Activated T-cell treated with anti-CD3 and anti-CD28 coated beads for 48 hours (primary cell): Measurements from ENCODE around the gene STAT6.
A peak's percentile ranks its signal among the peaks of the same experiment; 100 is the strongest.

Experiments
- DNase-seq: peaks from one replicate; pipeline ENCODE4 v3.0.0-alpha.2; 2020; ENCODE audit warnings: low read depth

STAT6 gene

GRCh38 chr12:57111031-57111734, at the start of gene STAT6:
STAT6 (minus strand) TSS chr12:57111362; CDS start chr12:57108278, 3,084 bp downstream.
- DNase-seq: peak; percentile 71

DNA sequence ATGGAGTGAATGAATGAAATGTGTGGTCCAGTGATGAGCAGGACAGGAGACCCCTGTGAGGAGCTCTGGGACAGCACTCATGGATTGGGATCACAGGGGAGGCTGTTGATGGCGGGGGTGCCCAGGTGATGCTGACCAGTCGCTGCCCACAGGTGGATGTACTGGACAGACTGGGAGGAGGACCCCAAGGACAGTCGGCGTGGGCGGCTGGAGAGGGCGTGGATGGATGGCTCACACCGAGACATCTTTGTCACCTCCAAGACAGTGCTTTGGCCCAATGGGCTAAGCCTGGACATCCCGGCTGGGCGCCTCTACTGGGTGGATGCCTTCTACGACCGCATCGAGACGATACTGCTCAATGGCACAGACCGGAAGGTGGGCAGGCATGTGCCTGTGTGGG, 49.6 kb upstream of the STAT6 start:
- DNase-seq: no peak

DNA sequence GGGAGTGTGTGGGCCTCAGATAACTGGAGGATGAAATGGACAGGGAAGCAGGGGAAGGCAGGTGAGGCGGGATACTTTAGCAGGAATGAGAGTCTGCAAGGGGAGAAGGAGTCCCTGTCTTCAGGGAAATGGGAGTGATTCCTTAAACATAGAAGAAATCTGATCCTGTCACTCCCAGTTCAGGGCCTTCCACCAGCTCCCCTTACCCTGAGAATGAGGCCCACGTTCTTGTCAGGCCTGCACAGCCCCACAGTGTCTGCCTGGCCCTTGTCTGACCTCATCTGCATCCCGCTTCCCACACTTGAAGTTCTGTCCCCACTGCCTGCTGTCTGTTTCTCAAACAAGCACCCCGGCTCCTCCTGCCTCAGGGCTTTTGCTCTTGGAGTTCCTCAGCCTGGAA, 48.9 kb upstream of the STAT6 start:
- DNase-seq: no peak

DNA sequence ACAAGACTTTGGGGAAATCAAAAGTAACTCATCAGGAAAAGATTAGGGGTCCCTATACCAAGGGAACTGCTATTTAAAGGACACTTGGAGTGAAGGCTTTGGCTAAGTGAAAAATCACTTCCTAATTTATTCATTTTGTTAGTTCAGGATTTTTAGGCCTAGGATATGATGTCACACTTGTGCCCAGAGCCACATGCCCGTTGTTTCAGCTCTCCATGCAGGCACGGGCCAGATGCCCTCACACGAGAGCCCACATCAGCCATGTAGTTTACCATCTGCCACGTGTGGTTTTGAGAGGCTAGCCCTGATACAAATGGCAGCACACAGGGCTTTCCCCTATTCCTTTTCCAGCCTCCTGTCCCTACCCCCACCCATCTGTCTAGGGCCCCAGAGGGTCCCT, 48.1 kb upstream of the STAT6 start:
- no peak for DNase-seq

DNA sequence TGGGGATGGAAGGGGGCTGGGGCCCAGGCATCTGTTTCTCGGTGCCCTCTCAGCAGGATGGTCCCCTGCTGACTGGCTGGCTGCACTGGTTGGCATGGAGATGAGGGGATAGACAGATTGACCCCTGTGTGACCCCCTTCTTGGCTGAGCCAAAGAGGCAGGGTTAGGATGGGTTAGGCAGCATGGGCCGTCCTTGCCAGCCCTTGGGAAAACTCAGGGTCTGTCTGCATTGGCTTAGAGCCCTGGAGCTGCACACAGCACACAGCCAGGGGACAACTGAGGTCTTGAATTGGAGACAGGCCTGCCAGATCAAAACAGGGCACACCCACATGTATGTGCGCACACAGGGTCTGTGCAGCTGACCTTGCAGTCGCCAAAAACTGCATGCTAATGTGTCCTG, 47.5 kb upstream of the STAT6 start:
- no peak for DNase-seq

DNA sequence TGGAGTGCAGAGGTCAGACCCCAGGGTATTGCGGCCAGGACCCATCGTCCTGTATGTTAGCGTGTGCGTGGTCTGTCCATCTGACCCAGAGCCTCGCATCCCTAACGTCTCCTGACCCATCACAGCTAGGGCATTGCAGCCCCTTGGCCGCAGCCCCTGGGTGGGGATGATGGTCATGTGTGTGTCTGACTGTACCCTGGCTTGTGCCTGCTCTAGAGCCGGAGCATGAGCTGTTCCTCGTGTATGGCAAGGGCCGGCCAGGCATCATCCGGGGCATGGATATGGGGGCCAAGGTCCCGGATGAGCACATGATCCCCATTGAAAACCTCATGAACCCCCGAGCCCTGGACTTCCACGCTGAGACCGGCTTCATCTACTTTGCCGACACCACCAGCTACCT, 47.0 kb upstream of the STAT6 start:
- no peak for DNase-seq

DNA sequence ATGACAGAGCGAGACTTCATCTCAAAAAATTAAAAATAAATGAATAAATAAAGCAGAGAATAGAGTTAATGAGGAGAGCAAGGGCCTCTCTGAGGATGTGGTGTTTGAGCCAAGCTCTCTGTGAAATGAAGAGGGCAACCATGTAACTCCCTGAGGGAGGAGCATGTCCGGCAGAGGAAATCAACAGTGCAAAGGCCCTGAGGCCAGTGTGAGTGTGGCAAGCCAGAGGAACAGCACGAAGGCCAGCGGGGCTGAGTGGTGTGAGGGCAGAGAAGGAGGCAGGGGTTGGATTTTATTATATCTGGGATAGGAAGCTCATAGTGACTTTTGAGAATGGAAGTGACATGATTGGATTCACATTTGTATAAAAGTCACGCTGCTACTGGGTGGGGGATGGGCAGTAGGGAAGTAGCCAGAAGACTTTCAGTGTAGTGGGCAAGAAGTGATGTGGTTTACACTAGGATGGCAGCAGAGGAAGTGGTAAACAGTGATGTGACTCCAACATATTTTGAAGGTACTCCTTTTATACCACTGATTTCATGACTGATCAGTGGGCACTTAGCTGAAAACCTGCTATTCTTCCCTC, 46.5 kb upstream of the STAT6 start:
- no peak for DNase-seq

- no peak for DNase-seq
These were observed 45.7 kb upstream of the STAT6 start for GRCh38 chr12:57156701-57157403.

- DNase-seq: no peak
These were observed 43.8 kb upstream of the STAT6 start for GRCh38 chr12:57154804-57155434.

- DNase-seq: no peak
These were observed 42.9 kb upstream of the STAT6 start for GRCh38 chr12:57154076-57154475.

DNA sequence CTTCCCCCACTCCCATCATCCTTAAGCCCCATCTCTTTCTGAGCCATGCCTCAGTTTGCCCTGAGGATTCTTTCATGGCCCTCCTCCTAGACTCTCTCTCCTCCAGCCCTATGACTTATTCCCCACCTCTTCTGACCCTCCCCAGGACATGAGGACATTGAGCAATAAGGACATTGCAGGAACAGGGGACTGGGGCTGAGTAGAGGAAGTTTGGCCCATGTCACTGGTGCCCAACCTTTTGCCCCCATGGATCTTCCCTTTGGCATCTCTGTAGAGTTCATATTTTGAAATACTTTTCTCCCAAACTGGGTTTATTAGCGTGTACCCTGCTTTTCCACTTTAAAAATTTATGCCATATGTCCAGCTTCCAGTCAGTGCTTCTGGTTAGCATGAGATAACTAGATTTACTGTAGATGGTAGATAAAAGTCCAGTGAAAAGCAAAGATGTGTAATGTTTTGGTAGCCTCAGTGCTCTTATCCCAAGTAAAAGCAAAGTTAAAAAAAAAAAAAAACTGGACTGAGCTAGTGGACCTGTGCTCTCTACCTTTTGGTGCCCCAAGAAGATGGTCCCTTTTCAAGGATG, 42.3 kb upstream of the STAT6 start:
- DNase-seq: no peak

GRCh38 chr12:57152639-57153038, 41.5 kb upstream of the STAT6 start:
- DNase-seq: no peak

GRCh38 chr12:57151741-57152630, 40.8 kb upstream of the STAT6 start:
- no peak for DNase-seq

DNA sequence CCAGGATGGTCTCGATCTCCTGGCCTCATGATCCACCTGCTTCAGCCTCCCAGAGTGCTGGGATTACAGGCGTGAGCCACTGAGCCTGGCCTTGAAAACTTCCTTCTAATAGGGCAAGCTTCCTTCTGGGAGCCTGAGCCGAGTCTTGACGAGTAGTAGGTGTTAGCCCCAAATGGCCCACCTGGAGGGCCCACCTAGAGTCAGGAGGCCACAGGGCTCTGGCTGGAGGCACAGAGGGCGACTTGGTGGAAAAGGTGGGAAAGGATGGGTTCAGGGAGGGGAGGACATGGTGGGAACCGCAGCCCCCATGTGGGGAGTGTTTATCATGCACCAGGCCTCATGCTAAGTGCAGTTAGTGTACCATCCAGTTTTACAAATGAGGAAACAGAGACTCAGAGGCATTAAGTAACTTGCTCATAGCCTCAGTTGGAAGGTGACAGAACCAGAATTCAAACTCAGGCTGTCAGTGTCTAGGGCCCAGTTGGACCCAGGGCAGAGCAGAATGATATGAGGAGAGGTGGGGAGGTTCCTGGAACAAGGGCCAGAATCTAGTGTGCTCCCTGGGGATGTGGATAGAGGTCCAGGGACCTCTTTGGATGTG, 39.3 kb upstream of the STAT6 start:
- no peak for DNase-seq

DNA sequence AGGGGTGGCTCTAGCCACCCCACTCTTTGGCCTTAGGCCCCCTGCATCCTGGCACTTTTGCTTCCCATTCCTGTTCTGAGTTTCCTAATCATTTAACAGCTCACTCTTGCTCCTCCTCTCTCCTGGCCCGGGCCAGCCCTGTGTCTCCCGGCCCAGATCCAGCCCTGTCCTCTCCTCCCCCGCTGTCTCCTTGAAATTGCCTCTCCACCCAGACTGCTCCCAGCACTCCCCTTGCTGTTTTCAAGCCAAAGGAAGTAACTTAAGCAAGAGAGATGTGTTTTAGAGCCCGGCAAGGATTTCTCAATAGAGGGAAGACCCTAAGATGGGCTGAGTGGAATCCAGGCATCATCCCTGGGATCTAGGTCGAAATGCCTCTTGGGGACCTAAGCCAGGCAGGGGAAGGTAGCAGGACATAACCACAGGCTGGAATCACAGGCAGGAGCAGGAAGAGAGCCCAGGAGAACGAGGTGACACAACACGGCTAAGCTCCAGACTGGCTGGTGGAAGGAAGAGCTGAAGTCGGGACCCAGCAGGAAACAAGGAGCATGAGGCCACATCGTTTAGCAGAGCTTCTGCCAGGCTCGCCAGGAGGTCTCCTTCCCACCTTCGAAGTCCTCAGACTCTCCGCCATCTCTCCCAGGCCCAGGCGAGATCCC, 38.2 kb upstream of the STAT6 start:
- no peak for DNase-seq

GRCh38 chr12:57148469-57149244, 37.5 kb upstream of the STAT6 start:
- DNase-seq: no peak

DNA sequence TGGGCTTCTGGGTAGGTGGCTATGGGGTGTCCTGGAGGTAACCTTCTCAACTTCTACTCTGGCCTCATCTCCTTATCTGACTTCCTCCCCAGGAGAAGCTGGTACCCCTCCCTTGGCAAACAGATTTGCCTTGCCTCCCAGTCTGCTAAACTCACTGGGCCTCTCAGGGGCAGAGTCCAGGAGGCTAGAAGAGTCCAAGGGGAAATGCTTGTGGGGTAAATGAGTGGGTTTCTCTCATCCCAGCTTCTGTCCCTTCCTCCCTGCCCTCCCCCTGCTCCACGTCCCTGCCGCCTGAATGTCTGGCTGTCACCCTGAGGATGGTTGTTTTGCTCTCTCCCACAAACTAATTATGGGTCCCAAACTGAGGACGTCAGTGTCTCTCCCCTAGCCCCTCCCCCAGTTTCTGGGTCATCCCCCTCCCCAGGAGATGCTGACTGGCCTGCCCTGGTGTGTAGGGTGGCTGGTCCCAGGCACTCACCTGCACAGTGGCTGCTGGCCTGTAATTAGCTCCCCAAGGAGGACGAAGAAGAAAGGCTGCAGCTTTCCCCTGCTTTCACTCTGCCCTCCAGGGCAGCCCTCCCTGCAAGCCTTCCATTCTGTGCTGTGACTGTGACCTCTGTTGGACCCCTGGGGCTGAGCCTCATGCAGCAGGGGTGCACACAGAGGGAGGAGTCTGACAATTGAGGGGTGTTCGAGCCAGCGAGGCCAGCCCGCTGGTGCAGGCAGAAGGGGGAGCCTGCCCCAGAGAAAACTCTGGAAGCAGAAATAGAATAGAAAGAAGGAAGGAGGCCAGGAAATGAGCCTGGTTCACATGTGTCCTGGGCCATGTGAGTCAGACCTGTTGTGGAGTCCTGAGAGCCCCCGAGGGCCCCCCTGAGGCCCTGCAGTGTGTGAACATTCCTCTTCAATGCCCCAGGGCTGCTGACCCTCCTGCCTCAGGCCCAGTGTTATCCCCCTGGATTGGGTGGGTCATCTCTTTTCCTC, 36.1 kb upstream of the STAT6 start, which contains the start of gene LRP1-AS:
TSS of gene LRP1-AS (minus strand) at position 659 of the 984 bp plus-strand sequence.
- DNase-seq: no peak

- DNase-seq: no peak
These were observed 34.9 kb upstream of the STAT6 start for GRCh38 chr12:57146092-57146491.
